Measurements from ENCODE around the gene ABR.

DNA sequence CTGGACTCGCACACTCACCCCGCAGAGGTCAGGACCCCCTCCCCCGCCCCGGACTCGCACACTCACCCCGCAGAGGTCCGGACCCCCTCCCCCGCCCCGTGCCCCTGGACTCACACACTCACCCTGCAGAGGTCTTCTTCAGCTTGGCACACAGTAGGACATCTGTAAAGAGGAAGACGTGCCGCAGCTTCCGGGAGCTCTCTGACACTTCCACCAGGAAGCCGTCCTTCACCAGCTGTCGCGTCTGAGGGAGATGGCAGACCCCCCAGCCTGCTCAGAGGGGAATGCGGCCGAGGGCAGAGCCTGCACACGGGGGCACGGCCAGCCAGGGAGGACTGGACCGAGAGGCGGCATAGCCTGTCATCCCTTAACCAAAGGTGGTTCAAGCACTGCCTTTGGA, 109.9 kb downstream of the ABR start:
- TF ChIP-seq CTCF (IDR thresholded peaks at IDR 0.05) (no peak), POLR2A (IDR thresholded peaks at IDR 0.05) (no peak)

All from right lobe of liver (tissue), 4 donors.